ENCODE results near the gene MANEA.
"Not testable (repeated sequence)": the region's sequence is repeated elsewhere in the genome, so short reads cannot be mapped to it uniquely, and the experiment has no call there.

Gene MANEA

DNA sequence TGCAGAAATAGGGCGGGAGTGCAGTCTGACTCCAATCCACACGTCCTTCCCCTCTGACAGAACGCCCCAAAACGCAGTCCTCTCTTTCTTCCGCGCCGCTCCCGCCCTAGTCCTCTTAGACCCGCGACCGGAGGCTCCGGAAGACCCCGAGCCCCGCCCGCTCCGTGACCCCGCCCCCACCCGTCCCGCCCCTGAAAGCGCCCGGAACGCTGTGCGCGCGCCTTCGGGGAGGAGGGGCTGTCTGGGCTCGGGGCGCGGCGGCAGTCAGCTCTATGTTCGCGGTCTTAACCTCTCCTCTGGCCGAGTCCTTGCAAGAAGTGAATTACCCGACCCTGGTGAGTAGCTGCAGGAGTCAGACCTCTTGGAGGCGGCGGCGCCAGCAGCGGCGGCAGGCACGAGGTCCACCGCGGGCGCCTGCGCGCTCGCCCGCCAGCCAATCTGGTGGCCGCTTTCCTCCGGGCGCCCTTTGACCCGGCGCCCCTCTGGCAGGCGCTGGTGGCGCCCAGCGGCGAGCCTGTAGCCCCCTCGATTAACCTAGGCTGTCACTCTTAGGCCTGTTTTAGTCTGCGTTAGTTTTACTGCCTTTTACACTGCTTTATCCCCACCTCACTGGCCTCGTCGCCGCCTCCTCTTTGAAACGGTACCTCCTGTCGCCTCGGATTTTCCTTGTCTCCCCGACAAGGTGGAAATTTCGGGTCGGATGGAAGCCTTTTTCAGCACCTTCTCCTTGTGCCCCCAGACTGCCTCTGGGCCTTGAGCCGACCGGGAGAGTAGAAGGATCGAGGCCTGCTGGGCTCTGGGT lies at the start of gene MANEA:
TSS of gene MANEA (plus strand) at position 232 of the 802 bp plus-strand sequence. CDS start 8,905 bp downstream, outside the sequence.
- FAIRE-seq (no peak), DNase-seq (ENCODE audit: insufficient read length, low spot score) (peak; percentile 60)

GRCh38 chr6:95529762-95530161 lies 47.6 kb upstream of the MANEA start:
- FAIRE-seq: no peak
- DNase-seq (ENCODE audit: insufficient read length, low spot score): no peak

DNA sequence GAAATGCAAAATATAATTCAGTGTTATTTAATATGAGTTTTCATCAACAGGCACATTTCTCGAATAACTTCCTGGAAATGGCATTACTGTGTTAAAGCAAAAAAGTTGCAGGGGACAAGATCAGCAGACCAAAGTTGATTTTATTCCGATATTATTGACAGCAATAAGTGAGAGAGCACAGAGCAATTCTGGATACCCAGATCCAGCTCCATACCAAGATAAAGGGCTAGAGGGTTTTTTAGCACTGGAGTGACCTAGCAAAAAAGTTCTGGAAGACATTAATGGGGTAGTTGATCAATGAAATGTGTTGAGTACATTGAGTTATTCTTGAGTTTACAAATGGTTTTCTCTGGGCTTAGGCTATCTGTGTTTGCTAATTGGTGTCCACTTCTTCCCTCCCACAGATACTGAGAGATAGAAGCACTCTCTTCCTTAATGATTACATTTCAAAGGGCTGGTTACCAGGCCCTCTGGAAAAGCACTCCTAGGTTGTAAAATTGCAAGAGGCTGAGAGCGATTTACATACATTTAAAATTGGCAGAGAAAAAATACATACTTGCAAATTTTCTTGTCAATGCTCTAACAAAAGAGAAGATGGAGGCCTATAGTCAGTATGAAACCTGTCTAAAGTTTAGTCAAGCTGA lies 47.0 kb upstream of the MANEA start:
- DNase-seq (ENCODE audit: insufficient read length, low spot score) (no peak), FAIRE-seq (no peak)

DNA sequence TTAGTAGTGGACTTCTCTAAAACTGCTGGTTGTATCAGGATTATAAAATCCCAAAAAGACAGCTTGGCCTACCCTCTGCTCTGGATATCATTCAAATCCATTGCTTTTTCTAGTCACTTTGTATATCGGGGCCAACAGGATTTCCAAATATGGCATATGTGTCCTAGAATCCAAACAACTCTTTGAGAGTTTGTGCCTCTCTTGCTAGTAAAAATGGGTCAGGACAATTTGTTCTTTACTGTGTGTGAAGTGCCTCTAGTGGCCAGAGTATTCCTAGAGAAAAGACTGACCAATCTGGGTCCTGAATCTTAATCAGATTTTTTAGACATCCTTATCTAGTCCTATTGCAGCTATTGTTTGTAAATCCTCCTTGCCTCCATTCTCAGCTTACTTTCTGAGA lies 33.5 kb upstream of the MANEA start:
- FAIRE-seq (no peak), DNase-seq (ENCODE audit: insufficient read length, low spot score) (no peak)

DNA sequence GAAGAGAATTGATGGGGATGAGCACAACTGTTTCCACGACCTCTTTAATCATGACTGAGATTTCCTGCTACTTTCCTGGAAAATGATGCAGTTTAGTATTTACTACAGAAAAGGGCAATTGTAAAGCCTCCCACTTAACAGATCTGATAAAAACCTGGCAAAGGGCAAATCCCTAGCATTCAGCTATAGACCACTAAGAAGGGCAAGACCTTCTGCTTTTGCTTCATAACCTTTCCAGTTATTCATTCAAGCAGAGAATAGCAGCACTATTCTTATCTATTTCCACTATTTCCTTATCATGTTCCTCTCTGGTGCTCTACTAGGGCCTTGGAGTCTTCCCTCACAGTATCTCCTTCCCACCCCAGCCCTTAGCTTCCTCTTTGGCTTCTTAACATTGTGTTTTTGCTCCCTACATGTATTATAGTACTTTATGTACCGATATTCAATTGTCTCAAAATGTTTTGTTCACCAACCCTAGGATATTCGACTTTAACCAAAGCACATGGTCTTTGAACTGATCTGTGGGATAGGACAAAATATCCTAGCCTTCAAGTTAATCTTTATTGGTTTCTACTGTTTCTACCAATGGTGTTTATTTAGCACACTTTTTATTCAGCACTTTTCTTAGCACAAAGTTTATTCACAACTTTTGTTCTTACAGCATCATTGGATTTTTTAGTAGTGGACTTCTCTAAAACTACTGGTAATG lies 32.7 kb upstream of the MANEA start:
- no peak for FAIRE-seq

DNA sequence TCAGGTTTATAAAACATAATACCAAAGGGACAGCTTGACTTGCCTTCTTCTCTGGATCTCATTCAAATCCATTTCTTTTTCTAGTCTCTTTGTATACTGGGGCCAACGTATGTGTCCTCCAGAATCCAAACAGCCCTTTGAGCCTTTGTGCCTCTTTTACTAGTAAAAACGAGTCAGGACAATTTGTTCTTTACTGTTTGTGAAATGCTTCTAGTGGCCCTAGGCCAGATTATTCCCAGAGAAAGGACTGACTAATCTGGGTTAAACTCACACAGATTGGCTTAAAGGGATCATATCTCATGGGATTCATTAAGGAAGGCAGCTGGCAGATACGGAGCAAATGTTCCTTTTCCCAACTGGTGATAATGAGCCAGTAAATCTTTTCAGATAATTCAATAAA lies 32.1 kb upstream of the MANEA start:
- DNase-seq (ENCODE audit: insufficient read length, low spot score) (no peak), FAIRE-seq (no peak)

More for the DNA sequence above, 32.7 kb upstream of the MANEA start:
- no peak for DNase-seq (ENCODE audit: insufficient read length, low spot score)

- FAIRE-seq: no peak
- DNase-seq (ENCODE audit: insufficient read length, low spot score): no peak
Measured at GRCh38 chr6:95545686-95546085, 31.6 kb upstream of the MANEA start.

GRCh38 chr6:95546148-95546547 lies 31.2 kb upstream of the MANEA start:
- FAIRE-seq: no peak
- DNase-seq (ENCODE audit: insufficient read length, low spot score): no peak

DNA sequence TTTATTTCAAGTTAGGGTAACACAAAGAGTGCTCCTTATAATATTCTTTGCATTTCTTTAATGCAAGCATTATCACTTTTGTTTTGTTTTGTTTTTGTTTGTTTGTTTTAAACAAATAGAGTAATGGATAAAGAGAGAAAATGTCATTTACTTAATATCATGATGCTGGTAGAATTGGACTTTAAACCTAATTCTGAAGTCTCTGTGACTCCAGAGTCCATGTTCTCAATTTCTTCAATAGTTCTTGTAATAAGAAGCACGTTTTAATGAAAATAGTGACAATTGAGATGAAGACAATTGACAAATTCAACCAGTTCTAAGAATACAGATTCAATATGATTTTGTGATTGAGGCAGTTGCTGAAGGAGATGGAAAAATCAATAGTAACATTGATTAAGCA lies 30.3 kb upstream of the MANEA start:
- FAIRE-seq (no peak), DNase-seq (ENCODE audit: insufficient read length, low spot score) (no peak)

GRCh38 chr6:95548188-95548786 lies 29.0 kb upstream of the MANEA start:
- no peak for DNase-seq (ENCODE audit: insufficient read length, low spot score)
- FAIRE-seq: no peak

GRCh38 chr6:95551678-95552324 lies 25.5 kb upstream of the MANEA start:
- FAIRE-seq (no peak), DNase-seq (ENCODE audit: insufficient read length, low spot score) (no peak)

DNA sequence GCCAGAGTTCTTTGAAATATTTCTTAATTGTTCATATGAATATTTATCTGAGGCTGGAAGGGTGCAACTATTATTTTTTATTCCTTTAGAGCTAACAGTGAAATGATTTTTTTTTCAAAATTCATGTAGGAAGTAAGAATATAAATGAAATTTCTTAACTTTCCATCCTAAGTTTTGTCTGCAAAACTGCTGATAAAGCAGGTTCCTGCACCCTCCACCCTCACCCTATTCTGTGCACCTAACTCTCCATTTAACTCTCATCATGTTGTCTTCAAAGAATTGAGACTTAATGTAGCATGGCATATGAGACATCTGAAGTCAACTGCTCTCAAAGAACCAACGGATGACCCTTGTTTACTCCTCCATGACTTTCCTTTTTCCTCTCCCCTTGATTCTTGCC lies 23.5 kb upstream of the MANEA start:
- FAIRE-seq (no peak), DNase-seq (ENCODE audit: insufficient read length, low spot score) (no peak)

GRCh38 chr6:95560956-95561355 lies 16.4 kb upstream of the MANEA start:
- DNase-seq (ENCODE audit: insufficient read length, low spot score); FAIRE-seq: not testable (repeated sequence)

GRCh38 chr6:95569560-95569959 lies 7.8 kb upstream of the MANEA start:
- FAIRE-seq (no peak), DNase-seq (ENCODE audit: insufficient read length, low spot score) (no peak)

- no peak for DNase-seq (ENCODE audit: insufficient read length, low spot score)
Measured at GRCh38 chr6:95572098-95572497, 5.2 kb upstream of the MANEA start.

GRCh38 chr6:95574811-95575210 lies 2.5 kb upstream of the MANEA start:
- DNase-seq (ENCODE audit: insufficient read length, low spot score) (no peak), FAIRE-seq (no peak)

More at GRCh38 chr6:95572098-95572497, 5.2 kb upstream of the MANEA start:
- FAIRE-seq: no peak

DNA sequence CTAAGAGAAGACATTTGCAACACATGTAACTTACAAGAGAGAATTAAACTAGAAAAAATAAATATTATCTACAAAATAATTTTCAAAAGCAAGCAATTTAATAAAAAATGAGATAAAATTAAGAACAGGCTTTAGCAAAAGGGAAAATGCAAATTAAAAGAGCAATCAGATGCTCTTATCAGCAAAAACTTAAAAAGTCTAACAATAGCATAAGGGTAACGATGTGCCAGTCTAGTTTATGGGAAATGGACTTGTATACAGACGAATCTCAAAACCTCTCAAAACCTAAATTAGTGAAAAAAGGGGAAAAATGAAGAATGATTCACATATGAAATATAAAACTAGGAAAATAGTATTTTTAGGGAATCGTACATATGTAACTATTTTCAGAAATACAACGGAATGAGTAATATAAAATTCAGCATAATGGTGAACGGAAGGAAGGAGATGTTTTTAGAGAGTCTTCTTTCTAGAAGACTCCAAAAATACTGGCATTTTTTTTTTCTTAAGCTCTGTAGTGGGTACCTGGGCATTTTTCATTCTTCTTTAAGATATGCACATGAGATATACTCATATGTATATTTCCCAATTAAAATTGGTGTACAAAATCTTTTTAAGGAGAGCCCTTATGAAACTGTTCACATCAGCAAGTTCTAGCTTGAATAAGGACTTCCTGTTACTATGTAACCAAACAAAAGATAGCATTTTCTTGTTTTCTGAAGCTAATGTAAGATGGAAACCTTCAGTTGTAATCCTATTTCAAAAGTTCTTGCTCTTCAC lies 927 bp upstream of the MANEA start:
- no peak for FAIRE-seq
- no peak for DNase-seq (ENCODE audit: insufficient read length, low spot score)

DNA sequence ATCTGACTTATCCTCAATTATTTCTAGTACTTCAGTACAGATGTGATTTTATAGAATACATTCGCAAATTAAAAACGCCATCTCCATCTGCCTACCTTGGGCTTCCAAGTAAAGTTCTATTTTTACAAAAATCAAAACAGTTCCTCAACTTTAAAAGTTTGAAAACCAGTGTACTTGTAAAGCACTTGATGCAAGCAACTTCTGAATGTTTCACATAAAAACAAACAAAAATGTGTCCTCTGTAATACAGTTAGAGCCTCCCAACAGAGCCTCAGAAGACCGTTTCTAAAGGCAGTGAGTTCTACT lies 384 bp upstream of the MANEA start:
- DNase-seq (ENCODE audit: insufficient read length, low spot score) (no peak), FAIRE-seq (no peak)

DNA sequence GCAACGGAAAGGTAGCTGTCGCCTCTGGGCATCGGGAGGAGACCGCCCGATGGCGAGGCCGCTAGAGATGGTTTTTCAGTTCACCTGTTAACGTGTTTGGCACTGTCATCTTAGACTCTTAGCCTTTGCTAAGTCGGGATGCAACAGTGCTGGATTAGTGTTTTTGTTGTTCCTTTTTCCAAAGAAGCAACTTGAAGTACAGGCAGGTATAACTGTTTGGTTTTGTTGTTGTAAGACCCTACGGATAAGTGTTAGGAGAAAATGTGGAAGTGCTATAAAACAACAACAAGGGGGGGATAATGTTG lies 723 bp downstream of the MANEA start:
- no peak for FAIRE-seq

DNA sequence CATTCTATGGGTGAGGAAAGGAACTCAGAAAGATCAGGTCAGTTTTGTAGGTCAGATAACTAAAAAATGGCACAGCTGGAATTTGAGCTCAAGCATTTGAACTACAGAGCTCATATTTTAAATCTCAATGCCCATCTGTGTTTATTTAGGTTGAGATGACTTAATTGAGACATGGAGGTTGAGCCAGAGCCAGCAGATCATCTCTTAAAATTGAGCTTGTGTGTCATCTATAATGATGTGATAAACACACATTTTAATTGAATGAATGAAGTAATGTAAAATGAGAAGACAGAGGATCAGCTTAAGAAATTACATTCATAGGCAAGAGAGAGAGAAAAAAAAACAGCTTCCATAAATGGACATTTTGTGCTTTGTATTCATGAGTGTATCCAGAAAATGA lies 3.7 kb downstream of the MANEA start:
- FAIRE-seq: no peak
- no peak for DNase-seq (ENCODE audit: insufficient read length, low spot score)

More for the DNA sequence above, 723 bp downstream of the MANEA start:
- no peak for DNase-seq (ENCODE audit: insufficient read length, low spot score)
